ENCODE results near the gene DNAI1. TPM values are rescaled to one million over a fixed set of nuclear protein-coding genes. Genes with fewer than 3 reads are reported as not detected.
"Not testable (repeated sequence)": the region's sequence is repeated elsewhere in the genome, so short reads cannot be mapped to it uniquely, and the experiment has no call there.

The DNAI1 gene
- total RNA-seq, 2 experiments from 2014 or later = not detected

GRCh38 chr9:34526026-34526425, 67.4 kb downstream of the DNAI1 start:
- DNase-seq (no peak), ATAC-seq (ENCODE audit: poor library complexity) (no peak)
- Histone ChIP-seq H3K9me3 (ENCODE audit: control insufficient read depth in 1 of 2, insufficient read depth in 1 of 2, low read length in 2 of 2) (no peaks in the 10 kb centered on the region), H3K27me3 (ENCODE audit: control insufficient read depth in 1 of 2, insufficient read depth in 2 of 2, low read length in 2 of 2) (no peaks in the 10 kb centered on the region), H3K4me1 (ENCODE audit: insufficient read depth, low read length) (peaks cover 16% of the 10 kb centered on the region), H3K27ac (ENCODE audit: low read depth in 1 of 2, low read length in 2 of 2) (no peak overlapping the region), H3K36me3 (ENCODE audit: insufficient read depth, low read length) (no peaks in the 10 kb centered on the region), H3K4me3 (ENCODE audit: low read length) (no peak overlapping the region)
- peaks cover 19% of the 10 kb centered on the region for H3K27me3 Mint-ChIP-seq
- POLR2A ChIA-PET = no interaction called here
- TF ChIP-seq, protein P1, sequence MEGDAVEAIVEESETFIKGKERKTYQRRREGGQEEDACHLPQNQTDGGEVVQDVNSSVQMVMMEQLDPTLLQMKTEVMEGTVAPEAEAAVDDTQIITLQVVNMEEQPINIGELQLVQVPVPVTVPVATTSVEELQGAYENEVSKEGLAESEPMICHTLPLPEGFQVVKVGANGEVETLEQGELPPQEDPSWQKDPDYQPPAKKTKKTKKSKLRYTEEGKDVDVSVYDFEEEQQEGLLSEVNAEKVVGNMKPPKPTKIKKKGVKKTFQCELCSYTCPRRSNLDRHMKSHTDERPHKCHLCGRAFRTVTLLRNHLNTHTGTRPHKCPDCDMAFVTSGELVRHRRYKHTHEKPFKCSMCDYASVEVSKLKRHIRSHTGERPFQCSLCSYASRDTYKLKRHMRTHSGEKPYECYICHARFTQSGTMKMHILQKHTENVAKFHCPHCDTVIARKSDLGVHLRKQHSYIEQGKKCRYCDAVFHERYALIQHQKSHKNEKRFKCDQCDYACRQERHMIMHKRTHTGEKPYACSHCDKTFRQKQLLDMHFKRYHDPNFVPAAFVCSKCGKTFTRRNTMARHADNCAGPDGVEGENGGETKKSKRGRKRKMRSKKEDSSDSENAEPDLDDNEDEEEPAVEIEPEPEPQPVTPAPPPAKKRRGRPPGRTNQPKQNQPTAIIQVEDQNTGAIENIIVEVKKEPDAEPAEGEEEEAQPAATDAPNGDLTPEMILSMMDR (IDR thresholded peaks at IDR 0.05) = no peak
- H3K27ac Mint-ChIP-seq = no peak overlapping the region
- CTCF ChIA-PET = no interaction called here
- no peaks in the 10 kb centered on the region for H3K9me3 Mint-ChIP-seq
- intact Hi-C loops (cut with DNase I, micrococcal nuclease) = loop anchor here in 1 of 2 experiments (10.0 kb wide), 5 partner anchors 201 to 1219 kb away; partner anchors contain the start of genes ATOSB, DCAF12, FANCG and GBA2
- H3K4me1 Mint-ChIP-seq (ENCODE audit: low read depth) = peaks cover 12% of the 10 kb centered on the region
- H3K4me3 Mint-ChIP-seq = no peak overlapping the region
- no peaks in the 10 kb centered on the region for H3K36me3 Mint-ChIP-seq (ENCODE audit: low read depth)

- H3K9me3 Mint-ChIP-seq; H3K4me1 ChIP-seq (ENCODE audit: insufficient read depth, low read length); POLR2A ChIA-PET; H3K4me3 Mint-ChIP-seq; ATAC-seq (ENCODE audit: poor library complexity); H3K36me3 Mint-ChIP-seq (ENCODE audit: low read depth); intact Hi-C loops (cut with DNase I, micrococcal nuclease); H3K27ac Mint-ChIP-seq; DNase-seq; H3K4me1 Mint-ChIP-seq (ENCODE audit: low read depth); H3K27ac ChIP-seq (ENCODE audit: low read depth in 1 of 2, low read length in 2 of 2); H3K36me3 ChIP-seq (ENCODE audit: insufficient read depth, low read length); CTCF ChIA-PET; H3K4me3 ChIP-seq (ENCODE audit: low read length): not testable (repeated sequence)
- H3K27me3 Mint-ChIP-seq = peaks cover 57% of the 10 kb centered on the region
- H3K9me3 ChIP-seq (ENCODE audit: control insufficient read depth in 1 of 2, insufficient read depth in 1 of 2, low read length in 2 of 2) = peaks cover 0 to 11% of the 10 kb centered on the region in 2 experiments
- H3K27me3 ChIP-seq (ENCODE audit: control insufficient read depth in 1 of 2, insufficient read depth in 2 of 2, low read length in 2 of 2) = peaks cover 2 to 11% of the 10 kb centered on the region in 2 experiments
Observed at GRCh38 chr9:34532041-34532440, 73.4 kb downstream of the DNAI1 start.

DNA sequence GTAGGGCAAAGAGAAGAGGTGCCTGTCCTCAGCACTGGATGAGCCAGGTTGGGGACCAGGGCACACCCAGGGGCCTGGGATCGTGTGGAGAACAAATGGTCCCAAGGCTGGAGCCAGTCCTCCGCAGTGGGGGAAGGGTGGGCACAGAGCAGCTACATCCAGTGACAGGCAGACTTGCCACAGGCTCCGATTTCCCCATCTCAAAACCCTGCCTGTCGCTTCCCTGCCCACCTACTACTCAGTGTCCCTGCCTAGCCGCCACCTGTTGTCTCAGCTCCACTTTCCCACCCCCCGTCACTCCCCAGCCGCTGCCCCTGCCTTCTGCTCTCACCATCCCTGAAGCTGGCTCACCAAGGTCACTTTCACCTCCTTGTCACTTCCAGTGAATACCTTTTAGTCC, 78.1 kb downstream of the DNAI1 start:
- intact Hi-C loops (cut with DNase I, micrococcal nuclease) = no loop called here
- no peaks in the 10 kb centered on the region for H3K4me1 Mint-ChIP-seq (ENCODE audit: low read depth)
- Histone ChIP-seq H3K4me3 (ENCODE audit: low read length) (no peak overlapping the region), H3K27me3 (ENCODE audit: control insufficient read depth in 1 of 2, insufficient read depth in 2 of 2, low read length in 2 of 2) (peaks cover 2 to 11% of the 10 kb centered on the region in 2 experiments), H3K9me3 (ENCODE audit: control insufficient read depth in 1 of 2, insufficient read depth in 1 of 2, low read length in 2 of 2) (peaks cover 0 to 11% of the 10 kb centered on the region in 2 experiments), H3K4me1 (ENCODE audit: insufficient read depth, low read length) (no peaks in the 10 kb centered on the region), H3K27ac (ENCODE audit: low read depth in 1 of 2, low read length in 2 of 2) (no peak overlapping the region), H3K36me3 (ENCODE audit: insufficient read depth, low read length) (no peaks in the 10 kb centered on the region)
- H3K9me3 Mint-ChIP-seq = no peaks in the 10 kb centered on the region
- DNase-seq = peak in 1 of 14 experiments; percentile 20
- ChIA-PET CTCF (no interaction called here), POLR2A (no interaction called here)
- H3K4me3 Mint-ChIP-seq = no peak overlapping the region
- no peaks in the 10 kb centered on the region for H3K36me3 Mint-ChIP-seq (ENCODE audit: low read depth)
- TF ChIP-seq, protein P1 (IDR thresholded peaks at IDR 0.05) = no peak
- peaks cover 43% of the 10 kb centered on the region for H3K27me3 Mint-ChIP-seq
- ATAC-seq (ENCODE audit: poor library complexity) = no peak
- H3K27ac Mint-ChIP-seq = no peak overlapping the region

- Histone ChIP-seq H3K9me3 (ENCODE audit: control insufficient read depth in 1 of 2, insufficient read depth in 1 of 2, low read length in 2 of 2) (peaks cover 0 to 3% of the 10 kb centered on the region in 2 experiments), H3K4me3 (ENCODE audit: low read length) (no peak overlapping the region), H3K4me1 (ENCODE audit: insufficient read depth, low read length) (no peaks in the 10 kb centered on the region), H3K27ac (ENCODE audit: low read depth in 1 of 2, low read length in 2 of 2) (no peak overlapping the region), H3K36me3 (ENCODE audit: insufficient read depth, low read length) (no peaks in the 10 kb centered on the region), H3K27me3 (ENCODE audit: control insufficient read depth in 1 of 2, insufficient read depth in 2 of 2, low read length in 2 of 2) (no peaks in the 10 kb centered on the region)
- DNase-seq (peak in 1 of 14 experiments; percentile 8), ATAC-seq (ENCODE audit: poor library complexity) (no peak)
- intact Hi-C loops (cut with DNase I, micrococcal nuclease) = loop anchor here in 1 of 2 experiments (10.0 kb wide), 1 partner anchor 54 kb away; no protein-coding TSS in a partner anchor
- Mint-ChIP-seq H3K27me3 (peaks cover 24% of the 10 kb centered on the region), H3K4me3 (no peak overlapping the region), H3K27ac (no peak overlapping the region), H3K9me3 (no peaks in the 10 kb centered on the region), H3K4me1 (ENCODE audit: low read depth) (no peaks in the 10 kb centered on the region), H3K36me3 (ENCODE audit: low read depth) (no peaks in the 10 kb centered on the region)
- ChIA-PET CTCF (no interaction called here), POLR2A (no interaction called here)
- TF ChIP-seq, protein P1 (IDR thresholded peaks at IDR 0.05) = no peak
Observed at GRCh38 chr9:34540827-34541226, 82.2 kb downstream of the DNAI1 start.

All from CD4-positive, alpha-beta T cell (primary cell).